OCI-LY7 (cell line): ENCODE measurements around the gene PLVAP.

Source experiments
- EZH2phosphoT487 ChIP-seq: fragments of 200-600 bp; sonication (generic); IDR thresholded peaks from 2 replicates; pipeline ENCODE4 v1.6.1; 2018; ENCODE audit warnings: low read depth, borderline replicate concordance, mild to moderate bottlenecking, mixed run types, antibody characterized with exemption, low read length, moderate library complexity, mixed read lengths
- TF ChIP-seq, protein P1 (sequence below): fragments of 200-600 bp; sonication (generic); conservative IDR thresholded peaks from 2 replicates; pipeline ENCODE4 v1.5.1; 2014; ENCODE audit warnings: mild to moderate bottlenecking, antibody characterized with exemption, low read length, moderate library complexity, mixed read lengths

DNA sequence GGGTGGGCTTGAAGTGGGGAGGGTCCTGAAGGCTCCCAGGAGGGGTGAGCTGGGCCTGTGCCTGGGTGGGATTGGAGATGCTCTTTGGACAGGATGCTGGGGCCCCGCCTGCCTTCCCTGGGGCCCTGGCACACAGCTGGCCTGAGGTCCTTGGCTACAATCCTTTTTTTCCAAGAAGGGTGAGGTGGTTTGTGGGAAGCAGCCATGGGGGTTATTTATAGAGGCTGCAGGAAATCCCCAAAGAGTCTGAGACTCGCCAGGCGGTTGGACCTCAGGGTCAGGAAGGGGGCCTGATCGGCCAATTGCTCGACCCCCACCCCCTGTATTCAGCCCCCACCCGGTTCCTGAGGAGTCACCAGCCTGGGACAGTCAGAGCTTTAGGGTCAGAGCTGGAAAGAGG lies 29.8 kb downstream of the PLVAP start:
- TF ChIP-seq, protein P1, sequence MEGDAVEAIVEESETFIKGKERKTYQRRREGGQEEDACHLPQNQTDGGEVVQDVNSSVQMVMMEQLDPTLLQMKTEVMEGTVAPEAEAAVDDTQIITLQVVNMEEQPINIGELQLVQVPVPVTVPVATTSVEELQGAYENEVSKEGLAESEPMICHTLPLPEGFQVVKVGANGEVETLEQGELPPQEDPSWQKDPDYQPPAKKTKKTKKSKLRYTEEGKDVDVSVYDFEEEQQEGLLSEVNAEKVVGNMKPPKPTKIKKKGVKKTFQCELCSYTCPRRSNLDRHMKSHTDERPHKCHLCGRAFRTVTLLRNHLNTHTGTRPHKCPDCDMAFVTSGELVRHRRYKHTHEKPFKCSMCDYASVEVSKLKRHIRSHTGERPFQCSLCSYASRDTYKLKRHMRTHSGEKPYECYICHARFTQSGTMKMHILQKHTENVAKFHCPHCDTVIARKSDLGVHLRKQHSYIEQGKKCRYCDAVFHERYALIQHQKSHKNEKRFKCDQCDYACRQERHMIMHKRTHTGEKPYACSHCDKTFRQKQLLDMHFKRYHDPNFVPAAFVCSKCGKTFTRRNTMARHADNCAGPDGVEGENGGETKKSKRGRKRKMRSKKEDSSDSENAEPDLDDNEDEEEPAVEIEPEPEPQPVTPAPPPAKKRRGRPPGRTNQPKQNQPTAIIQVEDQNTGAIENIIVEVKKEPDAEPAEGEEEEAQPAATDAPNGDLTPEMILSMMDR, result no peak
- TF ChIP-seq EZH2phosphoT487, result no peak
